Activated effector memory CD4-positive, alpha-beta T cell treated with anti-CD3 and anti-CD28 coated beads, Interleukin-2, amount 50 U/mL, for 16 hours (primary cell): ENCODE measurements around the gene TSGA10IP.
"Not testable (repeated sequence)": the region's sequence is repeated elsewhere in the genome, so short reads cannot be mapped to it uniquely, and the experiment has no call there.

Experiments
- DNase-seq: peaks from one replicate; pipeline ENCODE4 v3.0.0-alpha.2; 2020

TSGA10IP gene

GRCh38 chr11:65947603-65948125, 2.4 kb downstream of the TSGA10IP start:
- DNase-seq: no peak

- not testable (repeated sequence) for DNase-seq
Measured at GRCh38 chr11:65950711-65951110, 5.4 kb downstream of the TSGA10IP start.

GRCh38 chr11:65951641-65952040, 6.4 kb downstream of the TSGA10IP start:
- DNase-seq: not testable (repeated sequence)

GRCh38 chr11:65952052-65952521, 6.8 kb downstream of the TSGA10IP start:
- no peak for DNase-seq

- DNase-seq: no peak
Measured at GRCh38 chr11:65953471-65953870, 8.2 kb downstream of the TSGA10IP start.

- no peak for DNase-seq
Measured at GRCh38 chr11:65954771-65955170, 9.5 kb downstream of the TSGA10IP start.

GRCh38 chr11:65958291-65958690, 13.0 kb downstream of the TSGA10IP start:
- DNase-seq: no peak

- no peak for DNase-seq
Measured at GRCh38 chr11:65958774-65959420, 13.6 kb downstream of the TSGA10IP start.

- no peak for DNase-seq
Measured at GRCh38 chr11:65960824-65961266, 15.6 kb downstream of the TSGA10IP start.

- peak; percentile 98 for DNase-seq
Measured at GRCh38 chr11:65961267-65962140, 16.2 kb downstream of the TSGA10IP start, which contains the start of gene SART1. Gene SART1 (plus strand): TSS chr11:65961734. CDS start chr11:65961781, 47 bp downstream.

- no peak for DNase-seq
Measured at GRCh38 chr11:65962141-65962564, 16.9 kb downstream of the TSGA10IP start.

- DNase-seq: no peak
Measured at GRCh38 chr11:65964906-65965305, 19.6 kb downstream of the TSGA10IP start.

GRCh38 chr11:65965986-65966762, 20.9 kb downstream of the TSGA10IP start:
- no peak for DNase-seq

GRCh38 chr11:65967329-65967934, 22.2 kb downstream of the TSGA10IP start:
- DNase-seq: no peak

- no peak for DNase-seq
Measured at GRCh38 chr11:65968600-65969482, 23.6 kb downstream of the TSGA10IP start.

- DNase-seq: no peak
Measured at GRCh38 chr11:65972116-65972515, 26.8 kb downstream of the TSGA10IP start.

- no peak for DNase-seq
Measured at GRCh38 chr11:65973439-65974110, 28.3 kb downstream of the TSGA10IP start.

GRCh38 chr11:65975771-65976170, 30.5 kb downstream of the TSGA10IP start:
- no peak for DNase-seq

GRCh38 chr11:65976216-65977176, 31.2 kb downstream of the TSGA10IP start:
- DNase-seq: no peak
